ENCODE results near the gene NEK6. TPM values are rescaled to one million over a fixed set of nuclear protein-coding genes. Genes with fewer than 3 reads are reported as not detected.

The NEK6 gene
- polyA plus RNA-seq (2011; rRNA removed) (128 and 163 TPM in 2 replicates), polyA minus RNA-seq (2011; rRNA and poly(A)+ RNA removed) (189 and 242 TPM in 2 replicates)

GRCh38 chr9:124257844-124258606 is at the start of gene NEK6:
NEK6 (plus strand) TSS chr9:124257949; CDS start chr9:124301965, 44,016 bp downstream.
- ChIA-PET POLR2A (interaction anchor here (0.5 to 2.2 kb wide), 3 partner anchors 7 to 48 kb away, joined by 5 to 8 read pairs (median 5); no protein-coding TSS in a partner anchor), CTCF (no interaction called here)
- Histone ChIP-seq H3K9me3 (ENCODE audit: control insufficient read depth, insufficient read depth, low read length) (no peaks in the 10 kb centered on the region; the same call in 1 of the 2 replicates), H3K4me3 (ENCODE audit: low read depth, low read length) (peak within 1 kb of the TSS; percentile 92), H3K27me3 (ENCODE audit: control insufficient read depth, insufficient read depth, low read length) (no peaks in the 10 kb centered on the region), H3K27ac (ENCODE audit: low read depth, low read length) (peak within 1 kb of the TSS; percentile 96)
- no peak for DNase-seq (ENCODE audit: low read depth, low spot score)
- TF ChIP-seq CTCF (IDR thresholded peaks at IDR 0.05; ENCODE audit: low read depth, low read length), result no peak

GRCh38 chr9:124208571-124208970 is 49.2 kb upstream of the NEK6 start:
- no peak for DNase-seq (ENCODE audit: low read depth, low spot score)
- no peaks in the 10 kb centered on the region for H3K9me3 ChIP-seq (ENCODE audit: control insufficient read depth, insufficient read depth, low read length)
- TF ChIP-seq CTCF (IDR thresholded peaks at IDR 0.05; ENCODE audit: low read depth, low read length), result no peak
- ChIA-PET CTCF (no interaction called here), POLR2A (no interaction called here)
- peaks cover 11% of the 10 kb centered on the region for H3K27me3 ChIP-seq (ENCODE audit: control insufficient read depth, insufficient read depth, low read length)
- no peak overlapping the region for H3K4me3 ChIP-seq (ENCODE audit: low read depth, low read length)
- H3K27ac ChIP-seq (ENCODE audit: low read depth, low read length), result no peak overlapping the region

DNA sequence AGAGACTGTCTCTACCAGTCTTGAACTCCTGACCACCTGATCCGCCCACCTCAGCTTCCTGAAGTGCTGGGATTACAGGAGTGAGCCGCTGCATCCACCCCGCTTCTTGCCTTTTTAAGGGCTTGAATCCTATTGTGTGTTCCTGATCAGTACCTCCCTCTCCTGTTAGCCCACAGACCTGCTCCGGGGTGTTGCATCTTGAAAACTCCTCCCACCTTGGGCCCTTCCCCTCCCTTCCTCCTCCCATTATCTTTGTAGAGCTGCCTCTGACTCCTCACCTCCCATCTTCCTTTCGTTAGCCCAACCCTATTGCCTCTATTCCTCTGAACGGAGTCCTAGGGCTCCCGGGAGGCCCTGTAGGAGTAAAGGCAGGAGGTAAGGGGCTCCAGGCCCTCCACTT is 48.5 kb upstream of the NEK6 start:
- DNase-seq (ENCODE audit: low read depth, low spot score), result no peak
- POLR2A ChIA-PET, result no interaction called here
- no peak for TF ChIP-seq CTCF (IDR thresholded peaks at IDR 0.05; ENCODE audit: low read depth, low read length)
- CTCF ChIA-PET, result no interaction called here
- no peak overlapping the region for H3K27ac ChIP-seq (ENCODE audit: low read depth, low read length)
- H3K27me3 ChIP-seq (ENCODE audit: control insufficient read depth, insufficient read depth, low read length), result peaks cover 11% of the 10 kb centered on the region
- H3K9me3 ChIP-seq (ENCODE audit: control insufficient read depth, insufficient read depth, low read length), result no peaks in the 10 kb centered on the region
- H3K4me3 ChIP-seq (ENCODE audit: low read depth, low read length), result no peak overlapping the region

GRCh38 chr9:124209774-124210173 is 48.0 kb upstream of the NEK6 start:
- TF ChIP-seq CTCF (IDR thresholded peaks at IDR 0.05; ENCODE audit: low read depth, low read length), result no peak
- H3K9me3 ChIP-seq (ENCODE audit: control insufficient read depth, insufficient read depth, low read length), result no peaks in the 10 kb centered on the region
- ChIA-PET POLR2A (no interaction called here), CTCF (no interaction called here)
- H3K27me3 ChIP-seq (ENCODE audit: control insufficient read depth, insufficient read depth, low read length), result peaks cover 11% of the 10 kb centered on the region
- DNase-seq (ENCODE audit: low read depth, low spot score), result no peak
- H3K27ac ChIP-seq (ENCODE audit: low read depth, low read length), result no peak overlapping the region
- no peak overlapping the region for H3K4me3 ChIP-seq (ENCODE audit: low read depth, low read length)

GRCh38 chr9:124210697-124211096 is 47.1 kb upstream of the NEK6 start:
- H3K27me3 ChIP-seq (ENCODE audit: control insufficient read depth, insufficient read depth, low read length), result peaks cover 8% of the 10 kb centered on the region
- no peak overlapping the region for H3K4me3 ChIP-seq (ENCODE audit: low read depth, low read length)
- DNase-seq (ENCODE audit: low read depth, low spot score), result no peak
- H3K27ac ChIP-seq (ENCODE audit: low read depth, low read length), result no peak overlapping the region
- POLR2A ChIA-PET, result interaction anchor here (0.6 kb wide), 1 partner anchor 342 kb away, joined by 3 read pairs; no protein-coding TSS in a partner anchor
- CTCF ChIA-PET, result interaction anchor here (0.6 kb wide), 1 partner anchor 121 kb away, joined by 4 read pairs; no protein-coding TSS in a partner anchor
- no peaks in the 10 kb centered on the region for H3K9me3 ChIP-seq (ENCODE audit: control insufficient read depth, insufficient read depth, low read length)
- no peak for TF ChIP-seq CTCF (IDR thresholded peaks at IDR 0.05; ENCODE audit: low read depth, low read length)

Data from AG04450 (cell line).